OCI-LY7 (cell line): ENCODE results near the gene SH3TC1.

Source experiments
- CTCF ChIP-seq: fragments of 200-600 bp; sonication (generic); conservative IDR thresholded peaks from 2 replicates; pipeline ENCODE4 v1.5.1; 2014; ENCODE audit warnings: mild to moderate bottlenecking, antibody characterized with exemption, low read length, moderate library complexity, mixed read lengths
- EZH2phosphoT487 ChIP-seq: fragments of 200-600 bp; sonication (generic); IDR thresholded peaks from 2 replicates; pipeline ENCODE4 v1.6.1; 2018; ENCODE audit warnings: low read depth, borderline replicate concordance, mild to moderate bottlenecking, mixed run types, antibody characterized with exemption, low read length, moderate library complexity, mixed read lengths

- no peak for TF ChIP-seq CTCF
- TF ChIP-seq EZH2phosphoT487: no peak
Observed at GRCh38 chr4:8250227-8250626, 51.1 kb downstream of the SH3TC1 start.
